Measurements from ENCODE around the gene PGGHG.
"Not testable (repeated sequence)": the region's sequence is repeated elsewhere in the genome, so short reads cannot be mapped to it uniquely, and the experiment has no call there.

PGGHG gene

GRCh38 chr11:255176-255575 is 33.8 kb upstream of the PGGHG start:
- Histone ChIP-seq H3K4me3 (ENCODE audit: low read depth, low read length) (no peak overlapping the region), H3K27me3 (ENCODE audit: control insufficient read depth, insufficient read depth, low read length) (no peaks in the 10 kb centered on the region), H3K9ac (ENCODE audit: low read depth, low read length) (no peak overlapping the region), H3K36me3 (ENCODE audit: control insufficient read depth, insufficient read depth, low read length) (peaks cover 30% of the 10 kb centered on the region), H3K4me1 (ENCODE audit: control insufficient read depth, insufficient read depth, low read length) (no peaks in the 10 kb centered on the region), H3K9me3 (ENCODE audit: control insufficient read depth, insufficient read depth, low read length) (no peaks in the 10 kb centered on the region)

GRCh38 chr11:255816-256215 is 33.1 kb upstream of the PGGHG start:
- Histone ChIP-seq H3K4me1 (ENCODE audit: control insufficient read depth, insufficient read depth, low read length) (no peaks in the 10 kb centered on the region), H3K36me3 (ENCODE audit: control insufficient read depth, insufficient read depth, low read length) (peaks cover 30% of the 10 kb centered on the region), H3K9me3 (ENCODE audit: control insufficient read depth, insufficient read depth, low read length) (no peaks in the 10 kb centered on the region), H3K4me3 (ENCODE audit: low read depth, low read length) (no peak overlapping the region), H3K27me3 (ENCODE audit: control insufficient read depth, insufficient read depth, low read length) (no peaks in the 10 kb centered on the region), H3K9ac (ENCODE audit: low read depth, low read length) (no peak overlapping the region)

GRCh38 chr11:256952-257737 is 31.8 kb upstream of the PGGHG start:
- H3K4me1 ChIP-seq (ENCODE audit: control insufficient read depth, insufficient read depth, low read length) = no peaks in the 10 kb centered on the region

GRCh38 chr11:257766-258493 is 31.0 kb upstream of the PGGHG start:
- no peak overlapping the region for H3K9ac ChIP-seq (ENCODE audit: low read depth, low read length)
- H3K27me3 ChIP-seq (ENCODE audit: control insufficient read depth, insufficient read depth, low read length) = no peaks in the 10 kb centered on the region
- H3K9me3 ChIP-seq (ENCODE audit: control insufficient read depth, insufficient read depth, low read length) = no peaks in the 10 kb centered on the region
- no peak overlapping the region for H3K4me3 ChIP-seq (ENCODE audit: low read depth, low read length)
- peaks cover 9% of the 10 kb centered on the region for H3K36me3 ChIP-seq (ENCODE audit: control insufficient read depth, insufficient read depth, low read length)
- no peaks in the 10 kb centered on the region for H3K4me1 ChIP-seq (ENCODE audit: control insufficient read depth, insufficient read depth, low read length)

More at GRCh38 chr11:256952-257737, 31.8 kb upstream of the PGGHG start:
- H3K27me3 ChIP-seq (ENCODE audit: control insufficient read depth, insufficient read depth, low read length) = no peaks in the 10 kb centered on the region
- no peaks in the 10 kb centered on the region for H3K9me3 ChIP-seq (ENCODE audit: control insufficient read depth, insufficient read depth, low read length)
- H3K36me3 ChIP-seq (ENCODE audit: control insufficient read depth, insufficient read depth, low read length) = peaks cover 17% of the 10 kb centered on the region
- H3K9ac ChIP-seq (ENCODE audit: low read depth, low read length) = no peak overlapping the region
- H3K4me3 ChIP-seq (ENCODE audit: low read depth, low read length) = no peak overlapping the region

- H3K4me3 ChIP-seq (ENCODE audit: low read depth, low read length) = no peak overlapping the region
- no peak overlapping the region for H3K9ac ChIP-seq (ENCODE audit: low read depth, low read length)
- H3K36me3 ChIP-seq (ENCODE audit: control insufficient read depth, insufficient read depth, low read length) = no peaks in the 10 kb centered on the region
- H3K27me3 ChIP-seq (ENCODE audit: control insufficient read depth, insufficient read depth, low read length) = no peaks in the 10 kb centered on the region
- no peaks in the 10 kb centered on the region for H3K4me1 ChIP-seq (ENCODE audit: control insufficient read depth, insufficient read depth, low read length)
- no peaks in the 10 kb centered on the region for H3K9me3 ChIP-seq (ENCODE audit: control insufficient read depth, insufficient read depth, low read length)
Measured at GRCh38 chr11:259413-259812, 29.5 kb upstream of the PGGHG start.

- no peak overlapping the region for H3K9ac ChIP-seq (ENCODE audit: low read depth, low read length)
- peaks cover under 1% of the 10 kb centered on the region for H3K4me1 ChIP-seq (ENCODE audit: control insufficient read depth, insufficient read depth, low read length)
- no peaks in the 10 kb centered on the region for H3K27me3 ChIP-seq (ENCODE audit: control insufficient read depth, insufficient read depth, low read length)
- no peak overlapping the region for H3K4me3 ChIP-seq (ENCODE audit: low read depth, low read length)
- H3K9me3 ChIP-seq (ENCODE audit: control insufficient read depth, insufficient read depth, low read length) = no peaks in the 10 kb centered on the region
- H3K36me3 ChIP-seq (ENCODE audit: control insufficient read depth, insufficient read depth, low read length) = no peaks in the 10 kb centered on the region
Measured at GRCh38 chr11:261624-262023, 27.3 kb upstream of the PGGHG start.

GRCh38 chr11:266676-267439 is 22.1 kb upstream of the PGGHG start:
- Histone ChIP-seq H3K9me3 (ENCODE audit: control insufficient read depth, insufficient read depth, low read length) (no peaks in the 10 kb centered on the region), H3K36me3 (ENCODE audit: control insufficient read depth, insufficient read depth, low read length) (no peaks in the 10 kb centered on the region), H3K4me3 (ENCODE audit: low read depth, low read length) (peak overlapping the region; percentile 13), H3K4me1 (ENCODE audit: control insufficient read depth, insufficient read depth, low read length) (peaks cover 11% of the 10 kb centered on the region), H3K27me3 (ENCODE audit: control insufficient read depth, insufficient read depth, low read length) (peaks cover 3% of the 10 kb centered on the region), H3K9ac (ENCODE audit: low read depth, low read length) (no peak overlapping the region)

GRCh38 chr11:267491-267994 is 21.4 kb upstream of the PGGHG start:
- Histone ChIP-seq H3K4me1 (ENCODE audit: control insufficient read depth, insufficient read depth, low read length) (peaks cover 11% of the 10 kb centered on the region), H3K4me3 (ENCODE audit: low read depth, low read length) (peak overlapping the region; percentile 67)

GRCh38 chr11:268716-269145 is 20.2 kb upstream of the PGGHG start:
- H3K4me3 ChIP-seq (ENCODE audit: low read depth, low read length) = peak overlapping the region; percentile 67
- not testable (repeated sequence) for H3K9ac ChIP-seq (ENCODE audit: low read depth, low read length); H3K36me3 ChIP-seq (ENCODE audit: control insufficient read depth, insufficient read depth, low read length)

More at GRCh38 chr11:267491-267994, 21.4 kb upstream of the PGGHG start:
- H3K36me3 ChIP-seq (ENCODE audit: control insufficient read depth, insufficient read depth, low read length) = no peaks in the 10 kb centered on the region
- H3K9ac ChIP-seq (ENCODE audit: low read depth, low read length) = no peak overlapping the region
- no peaks in the 10 kb centered on the region for H3K9me3 ChIP-seq (ENCODE audit: control insufficient read depth, insufficient read depth, low read length)
- peaks cover 3% of the 10 kb centered on the region for H3K27me3 ChIP-seq (ENCODE audit: control insufficient read depth, insufficient read depth, low read length)

GRCh38 chr11:269146-269890 is 19.6 kb upstream of the PGGHG start:
- H3K4me3 ChIP-seq (ENCODE audit: low read depth, low read length) = peak overlapping the region; percentile 67
- H3K9ac ChIP-seq (ENCODE audit: low read depth, low read length) = no peak overlapping the region
- H3K36me3 ChIP-seq (ENCODE audit: control insufficient read depth, insufficient read depth, low read length) = no peaks in the 10 kb centered on the region

More at GRCh38 chr11:268716-269145, 20.2 kb upstream of the PGGHG start:
- not testable (repeated sequence) for H3K9me3 ChIP-seq (ENCODE audit: control insufficient read depth, insufficient read depth, low read length); H3K27me3 ChIP-seq (ENCODE audit: control insufficient read depth, insufficient read depth, low read length)
- peaks cover 11% of the 10 kb centered on the region for H3K4me1 ChIP-seq (ENCODE audit: control insufficient read depth, insufficient read depth, low read length)

More at GRCh38 chr11:269146-269890, 19.6 kb upstream of the PGGHG start:
- Histone ChIP-seq H3K9me3 (ENCODE audit: control insufficient read depth, insufficient read depth, low read length) (no peaks in the 10 kb centered on the region), H3K4me1 (ENCODE audit: control insufficient read depth, insufficient read depth, low read length) (peaks cover 11% of the 10 kb centered on the region), H3K27me3 (ENCODE audit: control insufficient read depth, insufficient read depth, low read length) (peaks cover 3% of the 10 kb centered on the region)
